Neuronal stem cell (in vitro differentiated cells): ENCODE data around the gene RAB3C.

ENCODE experiments used
- DNase-seq: peaks from one replicate; pipeline ENCODE4 v3.0.0-alpha.2; 2013; ENCODE audit warnings: low spot score
- H2AFZ ChIP-seq: one replicate; pipeline ENCODE4 v1.6.1; 2013; ENCODE audit warnings: mild to moderate bottlenecking, low read length, inconsistent platforms
- H2AK5ac ChIP-seq: 2 replicates; pipeline ENCODE4 v1.6.1; 2013; ENCODE audit warnings: low read depth, mild to moderate bottlenecking, inconsistent platforms, low read length, moderate library complexity, mixed read lengths
- H2BK120ac ChIP-seq: 2 replicates; pipeline ENCODE4 v1.6.1; 2013; ENCODE audit warnings: low read depth, mild to moderate bottlenecking, inconsistent platforms, low read length, moderate library complexity, mixed read lengths
- H2BK12ac ChIP-seq: one replicate; pipeline ENCODE4 v1.6.1; 2013; ENCODE audit warnings: low read length, inconsistent platforms
- H2BK15ac ChIP-seq: 2 replicates; pipeline ENCODE4 v1.6.1; 2013; ENCODE audit warnings: mild to moderate bottlenecking, low read length, inconsistent platforms, mixed read lengths
- H2BK5ac ChIP-seq: one replicate; pipeline ENCODE4 v1.6.1; 2013; ENCODE audit warnings: inconsistent platforms, mild to moderate bottlenecking, low read length, moderate library complexity
- H3K14ac ChIP-seq: one replicate; pipeline ENCODE4 v1.6.1; 2013; ENCODE audit warnings: low read length, inconsistent platforms
- H3K18ac ChIP-seq: 2 replicates; pipeline ENCODE4 v1.6.1; 2013; ENCODE audit warnings: low read length, inconsistent platforms
- H3K23ac ChIP-seq: 2 replicates; pipeline ENCODE4 v1.6.1; 2013; ENCODE audit warnings: low read depth, mild to moderate bottlenecking, mixed read lengths, low read length, inconsistent platforms; ENCODE audit not compliant: poor library complexity
- H3K27ac ChIP-seq: replicated peaks from 3 replicates; pipeline ENCODE4 v1.5.1; 2013; ENCODE audit warnings: low read length, inconsistent platforms
- H3K27me3 ChIP-seq, 3 experiments: 2 replicates each; pipeline ENCODE4 v1.6.1; 2013; ENCODE audit warnings: low read length in 3 of 3, mild to moderate bottlenecking in 2 of 3, inconsistent platforms in 1 of 3, low read depth in 1 of 3, mixed read lengths in 1 of 3, moderate library complexity in 1 of 3; ENCODE audit not compliant: control insufficient read depth in 3 of 3, insufficient read depth in 3 of 3
- H3K36me3 ChIP-seq, 2 donors: replicated peaks in 1 of 2; 2 replicates each; pipeline ENCODE4 v1.6.1; 2013; ENCODE audit warnings: low read length in 2 of 2; ENCODE audit not compliant: control insufficient read depth in 2 of 2, insufficient read depth in 2 of 2
- H3K4ac ChIP-seq: 2 replicates; pipeline ENCODE4 v1.6.1; 2013; ENCODE audit warnings: inconsistent platforms, mild to moderate bottlenecking, low read length, moderate library complexity
- H3K4me1 ChIP-seq, 2 donors: 1 replicate in 1 of 2; 2 replicates in 1 of 2; pipeline ENCODE4 v1.6.1; 2013; ENCODE audit warnings: low read length in 2 of 2, low read depth in 1 of 2; ENCODE audit not compliant: control insufficient read depth in 2 of 2, insufficient read depth in 1 of 2
- H3K4me2 ChIP-seq: one replicate; pipeline ENCODE4 v1.6.1; 2013; ENCODE audit warnings: mild to moderate bottlenecking, low read length, inconsistent platforms; ENCODE audit not compliant: insufficient read depth, poor library complexity, severe bottlenecking
- H3K4me3 ChIP-seq, 2 donors: 2 replicates each; pipeline ENCODE4 v1.5.1; 2013; ENCODE audit warnings: low read length in 2 of 2, mild to moderate bottlenecking in 2 of 2, inconsistent platforms in 1 of 2, moderate library complexity in 1 of 2
- H3K79me1 ChIP-seq: one replicate; pipeline ENCODE4 v1.6.1; 2013; ENCODE audit warnings: low read depth, mild to moderate bottlenecking, inconsistent platforms, low read length, moderate library complexity
- H3K9ac ChIP-seq: one replicate; pipeline ENCODE4 v1.6.1; 2013; ENCODE audit warnings: mild to moderate bottlenecking, low read depth, low read length, inconsistent platforms; ENCODE audit not compliant: poor library complexity
- H3K9me3 ChIP-seq, 2 donors: replicated peaks in 1 of 2; 2 replicates each; pipeline versions ENCODE3 to v1.6.1; 2013; ENCODE audit warnings: low read length in 2 of 2, mild to moderate bottlenecking in 2 of 2, inconsistent platforms in 1 of 2, low read depth in 1 of 2, mixed read lengths in 1 of 2, moderate library complexity in 1 of 2; ENCODE audit not compliant: control insufficient read depth in 2 of 2, insufficient read depth in 1 of 2
- H4K8ac ChIP-seq: one replicate; pipeline ENCODE4 v1.6.1; 2013; ENCODE audit warnings: low read depth, mild to moderate bottlenecking, inconsistent platforms, low read length, moderate library complexity
- H4K91ac ChIP-seq: one replicate; pipeline ENCODE4 v1.6.1; 2013; ENCODE audit warnings: low read length, low read depth, mild to moderate bottlenecking, inconsistent platforms; ENCODE audit not compliant: poor library complexity
- WGBS, 2 donors: extraction: QIAGEN DNeasy Blood & Tissue Kit; methylation state at CpG; one replicate each; pipeline ENCODE4 v1.1.7; 2013; ENCODE audit warnings: missing lambda C conversion rate in 2 of 2, mixed read lengths in 1 of 2; ENCODE audit not compliant: insufficient read length in 2 of 2, insufficient replicate concordance in 1 of 2; ENCODE audit errors: extremely low coverage in 2 of 2; 5-methylcytosine and 5-hydroxymethylcytosine counted together

The RAB3C gene

GRCh38 chr5:58724992-58725391 lies 142.1 kb downstream of the RAB3C start:
- no peak overlapping the region for H3K14ac ChIP-seq
- H2BK12ac ChIP-seq, result no peak overlapping the region
- peaks cover 0 to 7% of the 10 kb centered on the region in 2 donors for H3K4me1 ChIP-seq
- H3K4ac ChIP-seq, result no peak overlapping the region
- H3K9ac ChIP-seq, result no peak overlapping the region
- H3K4me3 ChIP-seq, result no peak overlapping the region
- no peak overlapping the region for H2BK15ac ChIP-seq
- no peak overlapping the region for H2AK5ac ChIP-seq
- no peak overlapping the region for H4K8ac ChIP-seq
- H3K79me1 ChIP-seq, result no peaks in the 10 kb centered on the region
- peaks cover 0 to 8% of the 10 kb centered on the region in 2 donors for H3K9me3 ChIP-seq
- H4K91ac ChIP-seq, result no peak overlapping the region
- H2AFZ ChIP-seq, result no peak overlapping the region
- no peak for DNase-seq
- H3K18ac ChIP-seq, result no peak overlapping the region
- H3K27me3 ChIP-seq, result no peaks in the 10 kb centered on the region
- H3K27ac ChIP-seq, result no peak overlapping the region
- H3K4me2 ChIP-seq, result no peak overlapping the region
- no CpG with 5 or more reads among the region's 2 CpGs for WGBS, 2 donors
- no peak overlapping the region for H2BK5ac ChIP-seq
- no peak overlapping the region for H2BK120ac ChIP-seq
- H3K36me3 ChIP-seq, result no peaks in the 10 kb centered on the region
- H3K23ac ChIP-seq, result no peak overlapping the region

DNA sequence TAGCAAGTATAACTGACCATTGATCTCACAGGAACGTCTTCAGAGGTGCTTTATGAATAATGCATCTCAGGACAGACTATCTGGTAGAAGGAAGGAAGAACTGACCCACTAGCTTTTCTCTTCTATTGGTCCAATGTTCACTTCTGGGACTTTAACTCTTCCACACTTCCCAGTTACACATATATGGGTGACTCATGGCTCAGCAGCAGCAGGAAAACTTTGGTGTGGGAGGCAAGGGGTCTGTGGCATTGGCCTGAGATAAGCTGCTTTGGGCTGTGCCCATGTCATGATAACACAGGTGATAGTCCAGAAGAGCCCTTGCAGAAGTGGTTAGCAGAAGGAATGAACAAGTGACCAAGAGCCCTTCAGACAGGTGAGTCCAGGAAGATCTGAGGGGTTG lies 148.8 kb downstream of the RAB3C start:
- Histone ChIP-seq H2AFZ (no peak overlapping the region), H3K4me1 (peaks cover 0 to 4% of the 10 kb centered on the region in 2 donors), H2BK5ac (no peak overlapping the region), H3K14ac (no peak overlapping the region), H3K4me2 (no peak overlapping the region), H3K9ac (no peak overlapping the region), H3K9me3 (no peaks in the 10 kb centered on the region), H3K18ac (no peak overlapping the region), H3K4ac (no peak overlapping the region), H3K23ac (no peak overlapping the region), H2AK5ac (no peak overlapping the region), H2BK120ac (no peak overlapping the region), H3K27me3 (no peaks in the 10 kb centered on the region), H3K36me3 (no peaks in the 10 kb centered on the region), H3K27ac (no peak overlapping the region), H4K91ac (no peak overlapping the region), H2BK15ac (no peak overlapping the region), H2BK12ac (no peak overlapping the region), H3K4me3 (no peak overlapping the region), H3K79me1 (no peaks in the 10 kb centered on the region), H4K8ac (no peak overlapping the region)
- DNase-seq, result no peak
- no CpG with 5 or more reads among the region's 1 CpG for whole genome bisulfite sequencing, 2 donors

GRCh38 chr5:58735637-58736036 lies 152.8 kb downstream of the RAB3C start:
- WGBS, 2 donors, result no CpG with 5 or more reads among the region's 1 CpG
- Histone ChIP-seq H2AK5ac (no peak overlapping the region), H3K27me3 (no peaks in the 10 kb centered on the region), H4K91ac (no peak overlapping the region), H3K4me3 (no peak overlapping the region), H3K36me3 (no peaks in the 10 kb centered on the region), H3K27ac (no peak overlapping the region), H2BK12ac (no peak overlapping the region), H3K14ac (no peak overlapping the region), H2BK120ac (no peak overlapping the region), H2BK15ac (no peak overlapping the region), H3K9ac (no peak overlapping the region), H3K4me1 (peaks cover 0 to 4% of the 10 kb centered on the region in 2 donors), H3K4ac (no peak overlapping the region), H4K8ac (no peak overlapping the region), H3K9me3 (no peaks in the 10 kb centered on the region), H2AFZ (no peak overlapping the region), H3K79me1 (no peaks in the 10 kb centered on the region), H3K23ac (no peak overlapping the region), H2BK5ac (no peak overlapping the region), H3K4me2 (no peak overlapping the region), H3K18ac (no peak overlapping the region)
- no peak for DNase-seq

GRCh38 chr5:58736214-58736613 lies 153.3 kb downstream of the RAB3C start:
- no peak overlapping the region for H4K91ac ChIP-seq
- H3K14ac ChIP-seq, result no peak overlapping the region
- DNase-seq, result no peak
- H3K4me1 ChIP-seq, result peaks cover 0 to 4% of the 10 kb centered on the region in 2 donors
- WGBS, 2 donors, result no CpG with 5 or more reads among the region's 5 CpGs
- H3K36me3 ChIP-seq, result no peaks in the 10 kb centered on the region
- no peak overlapping the region for H3K27ac ChIP-seq
- no peak overlapping the region for H2BK15ac ChIP-seq
- H2BK12ac ChIP-seq, result no peak overlapping the region
- no peaks in the 10 kb centered on the region for H3K79me1 ChIP-seq
- H3K4me2 ChIP-seq, result no peak overlapping the region
- no peak overlapping the region for H3K4ac ChIP-seq
- H2BK120ac ChIP-seq, result no peak overlapping the region
- no peak overlapping the region for H2BK5ac ChIP-seq
- no peak overlapping the region for H3K18ac ChIP-seq
- no peak overlapping the region for H3K4me3 ChIP-seq
- no peak overlapping the region for H2AFZ ChIP-seq
- no peak overlapping the region for H3K9ac ChIP-seq
- H2AK5ac ChIP-seq, result no peak overlapping the region
- H3K27me3 ChIP-seq, result no peaks in the 10 kb centered on the region
- H3K23ac ChIP-seq, result no peak overlapping the region
- H3K9me3 ChIP-seq, result no peaks in the 10 kb centered on the region
- no peak overlapping the region for H4K8ac ChIP-seq
